GM12891 (cell line): ENCODE data around the gene TMEM132D.

Experiments
- POLR2A ChIP-seq: IDR thresholded peaks from 2 replicates; pipeline ENCODE4 v1.6.1; 2011; ENCODE audit warnings: low read depth, low read length, control low read depth
- SPI1 ChIP-seq: IDR thresholded peaks from 2 replicates; pipeline ENCODE4 v1.6.1; 2011; ENCODE audit warnings: low read depth, low read length, control low read depth

GRCh38 chr12:129203456-129203855 lies 700.4 kb downstream of the TMEM132D start:
- TF ChIP-seq SPI1 (no peak), POLR2A (no peak)
